Naive thymus-derived CD4-positive, alpha-beta T cell (primary cell): Measurements from ENCODE around the gene ZDHHC4. TPM values are rescaled to one million over a fixed set of nuclear protein-coding genes. Genes with fewer than 3 reads are reported as not detected.
A peak's percentile ranks its signal among the peaks of the same experiment; 100 is the strongest.

Experiments used
- ATAC-seq: fragments of 150-1000 bp; cut with Tn5 transposase; 2 replicates; pipeline ENCODE4 v1.10.0; 2021; ENCODE audit warnings: mild to moderate bottlenecking, moderate library complexity
- CTCF ChIA-PET: fragments of 350-600 bp; sonication (Branson Sonifier 250); formaldehyde crosslinking; loops from one replicate; lab custom pipeline; 2021; ENCODE audit warnings: antibody characterized with exemption; lab: Charles Lee
- POLR2A ChIA-PET: fragments of 350-600 bp; sonication (Branson Sonifier 250); formaldehyde crosslinking; loops from one replicate; lab custom pipeline; 2021; ENCODE audit warnings: antibody characterized with exemption, inconsistent platforms; lab: Charles Lee
- DNase-seq, 9 donors: peaks; one replicate each; pipeline versions ENCODE4 v3.0.0 to v3.0.0-alpha.2; 2020 to 2022; ENCODE audit warnings: mixed read lengths in 1 of 9
- H3K27ac ChIP-seq: one replicate; pipeline ENCODE4 v1.7.0; 2013; ENCODE audit warnings: mild to moderate bottlenecking, low read depth, low read length, moderate library complexity
- H3K27me3 ChIP-seq, 2 donors: one replicate each; pipeline ENCODE4 v1.7.0; 2013; ENCODE audit warnings: low read length in 2 of 2, mild to moderate bottlenecking in 2 of 2, moderate library complexity in 2 of 2; ENCODE audit not compliant: control insufficient read depth in 2 of 2, insufficient read depth in 2 of 2
- H3K36me3 ChIP-seq, 3 experiments: 1 replicate in 2 of 3; 2 replicates in 1 of 3; pipeline ENCODE4 v1.7.0; 2013; ENCODE audit warnings: low read length in 3 of 3, mild to moderate bottlenecking in 3 of 3, moderate library complexity in 1 of 3; ENCODE audit not compliant: insufficient read depth in 3 of 3, control insufficient read depth in 2 of 3
- H3K4me1 ChIP-seq, 2 donors: one replicate each; pipeline ENCODE4 v1.7.0; 2013; ENCODE audit warnings: low read length in 2 of 2, mild to moderate bottlenecking in 2 of 2, moderate library complexity in 1 of 2; ENCODE audit not compliant: control insufficient read depth in 2 of 2, insufficient read depth in 2 of 2
- H3K4me3 ChIP-seq: 2 replicates; pipeline ENCODE4 v1.7.0; 2013; ENCODE audit warnings: mild to moderate bottlenecking, low read length
- H3K9me3 ChIP-seq, 3 experiments: 1 replicate in 2 of 3; 2 replicates in 1 of 3; pipeline ENCODE4 v1.7.0; 2013; ENCODE audit warnings: low read length in 3 of 3; ENCODE audit not compliant: control insufficient read depth in 2 of 3
- H3K27ac Mint-ChIP-seq, 9 donors: one replicate each; pipeline ENCODE4 v1.8.0; 2020 to 2022; ENCODE audit warnings: mixed read lengths in 9 of 9, mild to moderate bottlenecking in 8 of 9, moderate library complexity in 5 of 9, inconsistent platforms in 2 of 9
- H3K27me3 Mint-ChIP-seq, 5 donors: one replicate each; pipeline ENCODE4 v1.8.0; 2021 to 2022; ENCODE audit warnings: mixed read lengths in 5 of 5, mild to moderate bottlenecking in 1 of 5
- H3K36me3 Mint-ChIP-seq, 5 donors: one replicate each; pipeline ENCODE4 v1.8.0; 2020 to 2022; ENCODE audit warnings: mixed read lengths in 5 of 5, mild to moderate bottlenecking in 3 of 5, inconsistent platforms in 1 of 5
- H3K4me1 Mint-ChIP-seq, 7 donors: one replicate each; pipeline ENCODE4 v1.8.0; 2020 to 2022; ENCODE audit warnings: mixed read lengths in 7 of 7, mild to moderate bottlenecking in 3 of 7, inconsistent platforms in 1 of 7
- H3K4me3 Mint-ChIP-seq, 10 donors: one replicate each; pipeline ENCODE4 v1.8.0; 2020 to 2022; ENCODE audit warnings: mild to moderate bottlenecking in 10 of 10, mixed read lengths in 10 of 10, moderate library complexity in 6 of 10, inconsistent platforms in 2 of 10
- H3K9me3 Mint-ChIP-seq, 11 donors: one replicate each; pipeline ENCODE4 v1.8.0; 2020 to 2022; ENCODE audit warnings: mixed read lengths in 11 of 11, mild to moderate bottlenecking in 4 of 11, inconsistent platforms in 1 of 11, moderate library complexity in 1 of 11
- intact Hi-C, 2 donors: fragments of 100-400 bp; cut with micrococcal nuclease; formaldehyde crosslinking; loops; one replicate each; pipeline ENCODE4 v1.15.1; 2023
- polyA plus RNA-seq, 2 donors: library from polyadenylated mRNA; unstranded; fragments of 300-500 nt; fragmentation: Illumina TruSeq; gene quantifications; one replicate each; pipeline ENCODE4 v1.2.3, GENCODE V29; 2021
- total RNA-seq, 6 experiments: library from RNA in 5 of 6; stranded (reverse) in 5 of 6; gene quantifications; 1 replicate in 5 of 6; 2 replicates in 1 of 6; pipeline ENCODE4 v1.2.3 and lab custom pipeline; 2021 to 2026

Gene ZDHHC4
- total and polyA plus RNA-seq, 7 experiments from 2014 or later: 25.2 to 82.1 (median 39.2) TPM

GRCh38 chr7:6558837-6559236, 18.4 kb upstream of the ZDHHC4 start:
- H3K4me1 Mint-ChIP-seq: peaks cover 4 to 13% (median 9%) of the 10 kb centered on the region in 7 donors
- no peak overlapping the region for H3K27ac Mint-ChIP-seq
- H3K27ac ChIP-seq: no peak overlapping the region
- H3K4me1 ChIP-seq: peaks cover 0 to 11% of the 10 kb centered on the region in 2 donors
- no peaks in the 10 kb centered on the region for H3K9me3 ChIP-seq
- peaks cover 0 to 4% (median 0%) of the 10 kb centered on the region in 5 donors for H3K27me3 Mint-ChIP-seq
- H3K36me3 Mint-ChIP-seq: peaks cover 0 to 2% (median 0%) of the 10 kb centered on the region in 5 donors
- H3K27me3 ChIP-seq: no peaks in the 10 kb centered on the region
- H3K9me3 Mint-ChIP-seq: peaks cover 0 to 2% (median 0%) of the 10 kb centered on the region in 11 donors
- ATAC-seq (peak; percentile 47), DNase-seq (peak in 3 of 9 donors; percentile 16 to 27 (median 20))
- H3K36me3 ChIP-seq: no peaks in the 10 kb centered on the region
- intact Hi-C loops: loop anchor here in 1 of 2 donors (1.0 kb wide), 2 partner anchors 28 to 43 kb away; no protein-coding TSS in a partner anchor
- CTCF ChIA-PET: interaction anchor here (1.2 to 2.5 kb wide), 4 partner anchors 13 to 47 kb away, joined by 3 to 16 read pairs (median 6); no protein-coding TSS in a partner anchor
- POLR2A ChIA-PET: interaction anchor here (0.6 to 0.7 kb wide), 2 partner anchors 48 to 113 kb away, joined by 3 read pairs; no protein-coding TSS in a partner anchor
- no peak overlapping the region for H3K4me3 Mint-ChIP-seq
- H3K4me3 ChIP-seq: no peak overlapping the region

GRCh38 chr7:6559896-6560295, 17.4 kb upstream of the ZDHHC4 start:
- ChIA-PET POLR2A (no interaction called here), CTCF (interaction anchor here (0.7 to 2.5 kb wide), 3 partner anchors 15 to 59 kb away, joined by 3 to 16 read pairs (median 9); no protein-coding TSS in a partner anchor)
- Mint-ChIP-seq H3K9me3 (peaks cover 0 to 2% (median 0%) of the 10 kb centered on the region in 11 donors), H3K36me3 (peaks cover 0 to 2% (median 0%) of the 10 kb centered on the region in 5 donors), H3K4me3 (no peak overlapping the region), H3K27me3 (peaks cover 0 to 4% (median 0%) of the 10 kb centered on the region in 5 donors), H3K4me1 (peaks cover 3 to 10% (median 7%) of the 10 kb centered on the region in 7 donors), H3K27ac (peak overlapping the region in 1 of 9 donors; percentile 76)
- H3K4me3 ChIP-seq: no peak overlapping the region
- H3K4me1 ChIP-seq: peaks cover 0 to 2% of the 10 kb centered on the region in 2 donors
- H3K27ac ChIP-seq: no peak overlapping the region
- no peaks in the 10 kb centered on the region for H3K9me3 ChIP-seq
- DNase-seq (no peak), ATAC-seq (no peak)
- intact Hi-C loops: loop anchor here in 1 of 2 donors (1.0 kb wide), 2 partner anchors 29 to 44 kb away; no protein-coding TSS in a partner anchor
- H3K27me3 ChIP-seq: no peaks in the 10 kb centered on the region
- H3K36me3 ChIP-seq: no peaks in the 10 kb centered on the region

- CTCF ChIA-PET: no interaction called here
- Histone ChIP-seq H3K27ac (no peak overlapping the region), H3K4me1 (no peaks in the 10 kb centered on the region), H3K36me3 (no peaks in the 10 kb centered on the region), H3K27me3 (no peaks in the 10 kb centered on the region), H3K4me3 (no peak overlapping the region), H3K9me3 (no peaks in the 10 kb centered on the region)
- POLR2A ChIA-PET: no interaction called here
- Mint-ChIP-seq H3K9me3 (no peaks in the 10 kb centered on the region), H3K4me1 (peaks cover 0 to 6% (median 1%) of the 10 kb centered on the region in 7 donors), H3K27me3 (peaks cover 0 to 4% (median 0%) of the 10 kb centered on the region in 5 donors), H3K27ac (peak overlapping the region in 1 of 9 donors; percentile 62), H3K36me3 (no peaks in the 10 kb centered on the region), H3K4me3 (no peak overlapping the region)
- intact Hi-C loops: no loop called here
- DNase-seq (no peak), ATAC-seq (no peak)
These were observed 15.1 kb upstream of the ZDHHC4 start for GRCh38 chr7:6562106-6562505.

GRCh38 chr7:6563936-6564770, 13.1 kb upstream of the ZDHHC4 start:
- Mint-ChIP-seq H3K9me3 (no peaks in the 10 kb centered on the region), H3K27me3 (peaks cover 0 to 4% (median 0%) of the 10 kb centered on the region in 5 donors), H3K4me3 (no peak overlapping the region), H3K27ac (peak overlapping the region in 2 of 9 donors; percentile 39 to 41), H3K4me1 (peaks cover 0 to 6% (median 0%) of the 10 kb centered on the region in 7 donors), H3K36me3 (no peaks in the 10 kb centered on the region)
- ATAC-seq: no peak
- H3K4me1 ChIP-seq: no peaks in the 10 kb centered on the region
- intact Hi-C loops: no loop called here
- ChIA-PET POLR2A (no interaction called here), CTCF (no interaction called here)
- no peaks in the 10 kb centered on the region for H3K36me3 ChIP-seq
- no peak overlapping the region for H3K27ac ChIP-seq
- no peaks in the 10 kb centered on the region for H3K9me3 ChIP-seq
- no peaks in the 10 kb centered on the region for H3K27me3 ChIP-seq
- no peak for DNase-seq
- H3K4me3 ChIP-seq: no peak overlapping the region

- Histone ChIP-seq H3K27ac (no peak overlapping the region), H3K4me1 (no peaks in the 10 kb centered on the region), H3K4me3 (no peak overlapping the region), H3K9me3 (no peaks in the 10 kb centered on the region), H3K36me3 (no peaks in the 10 kb centered on the region), H3K27me3 (no peaks in the 10 kb centered on the region)
- H3K27me3 Mint-ChIP-seq: no peaks in the 10 kb centered on the region
- ChIA-PET CTCF (interaction anchor here (0.7 kb wide), 1 partner anchor 46 kb away, joined by 3 read pairs; no protein-coding TSS in a partner anchor), POLR2A (no interaction called here)
- H3K9me3 Mint-ChIP-seq: no peaks in the 10 kb centered on the region
- intact Hi-C loops: no loop called here
- no peak for ATAC-seq
- H3K4me1 Mint-ChIP-seq: peaks cover 0 to 6% (median 0%) of the 10 kb centered on the region in 7 donors
- no peak for DNase-seq
- no peak overlapping the region for H3K27ac Mint-ChIP-seq
- no peak overlapping the region for H3K4me3 Mint-ChIP-seq
- H3K36me3 Mint-ChIP-seq: no peaks in the 10 kb centered on the region
These were observed 11.6 kb upstream of the ZDHHC4 start for GRCh38 chr7:6565655-6566054.

GRCh38 chr7:6567886-6568285, 9.4 kb upstream of the ZDHHC4 start:
- H3K36me3 ChIP-seq: no peaks in the 10 kb centered on the region
- H3K4me3 ChIP-seq: no peak overlapping the region
- no peak overlapping the region for H3K4me3 Mint-ChIP-seq
- H3K27me3 Mint-ChIP-seq: peaks cover 0 to 4% (median 0%) of the 10 kb centered on the region in 5 donors
- intact Hi-C loops: no loop called here
- H3K4me1 Mint-ChIP-seq: peaks cover 0 to 6% (median 3%) of the 10 kb centered on the region in 7 donors
- no peaks in the 10 kb centered on the region for H3K9me3 Mint-ChIP-seq
- H3K36me3 Mint-ChIP-seq: no peaks in the 10 kb centered on the region
- DNase-seq (no peak), ATAC-seq (no peak)
- POLR2A ChIA-PET: interaction anchor here (0.7 kb wide), 1 partner anchor 24 kb away, joined by 3 read pairs; no protein-coding TSS in a partner anchor
- CTCF ChIA-PET: no interaction called here
- H3K27me3 ChIP-seq: no peaks in the 10 kb centered on the region
- no peak overlapping the region for H3K27ac ChIP-seq
- no peaks in the 10 kb centered on the region for H3K9me3 ChIP-seq
- H3K27ac Mint-ChIP-seq: peak overlapping the region in 1 of 9 donors; percentile 55
- H3K4me1 ChIP-seq: no peaks in the 10 kb centered on the region
